ENCODE data around the gene MBTPS1. TPM values are rescaled to one million over a fixed set of nuclear protein-coding genes. Genes with fewer than 3 reads are reported as not detected.

MBTPS1 gene
- total RNA-seq, result 100 to 1,000 TPM in 2 of 3 donors, 10 to 100 TPM in 1; 85.2 to 124 (median 113) TPM
- total RNA-seq (2013), result 77.2 TPM

GRCh38 chr16:84116720-84117493 is at the start of gene MBTPS1:
MBTPS1 (minus strand) TSS chr16:84116942; CDS start chr16:84101783, 15,159 bp downstream.
- peak within 1 kb of the TSS; percentile 91 to 92 for H3K27ac Mint-ChIP-seq
- H3K9me3 Mint-ChIP-seq, result no peaks in the 10 kb centered on the region
- Histone ChIP-seq H3K27ac (ENCODE audit: low read length) (peak within 1 kb of the TSS; percentile 89), H3K4me1 (ENCODE audit: control insufficient read depth, insufficient read depth, low read length) (peaks cover 23% of the 10 kb centered on the region), H3K4me3 (ENCODE audit: low read length) (peak within 1 kb of the TSS; percentile 99), H3K27me3 (ENCODE audit: control insufficient read depth, insufficient read depth, low read length) (no peaks in the 10 kb centered on the region), H3K36me3 (ENCODE audit: control insufficient read depth, insufficient read depth, low read length) (no peaks in the 10 kb centered on the region), H3K9me3 (ENCODE audit: control insufficient read depth, insufficient read depth, low read length) (no peaks in the 10 kb centered on the region)
- peak; percentile 16 for TF ChIP-seq CTCF (IDR thresholded peaks at IDR 0.05)
- H3K27me3 Mint-ChIP-seq (ENCODE audit: low read depth in 2 of 2), result no peaks in the 10 kb centered on the region
- no peaks in the 10 kb centered on the region for H3K36me3 Mint-ChIP-seq
- WGBS (ENCODE audit: insufficient coverage), result under 1% methylated on average over 94 of the region's 94 CpGs
- intact Hi-C loops (cut with micrococcal nuclease), result loop anchor here (1.0 to 2.0 kb wide), 2 partner anchors 28 to 70 kb away; partner anchors contain the start of genes DNAAF1, HSDL1 and TAF1C
- peak; percentile 99 for DNase-seq
- peaks cover 13 to 17% of the 10 kb centered on the region in 2 donors for H3K4me1 Mint-ChIP-seq
- ATAC-seq, result peak; percentile 90 to 98 (median 92)
- H3K4me3 Mint-ChIP-seq, result peak within 1 kb of the TSS; percentile 93

- H3K9me3 ChIP-seq (ENCODE audit: control insufficient read depth, insufficient read depth, low read length), result no peaks in the 10 kb centered on the region
- H3K27me3 ChIP-seq (ENCODE audit: control insufficient read depth, insufficient read depth, low read length), result no peaks in the 10 kb centered on the region
- H3K4me1 Mint-ChIP-seq, result no peaks in the 10 kb centered on the region
- H3K9me3 Mint-ChIP-seq, result no peaks in the 10 kb centered on the region
- ATAC-seq (no peak), DNase-seq (no peak)
- H3K36me3 ChIP-seq (ENCODE audit: control insufficient read depth, insufficient read depth, low read length), result no peaks in the 10 kb centered on the region
- no peak overlapping the region for H3K4me3 Mint-ChIP-seq
- H3K4me1 ChIP-seq (ENCODE audit: control insufficient read depth, insufficient read depth, low read length), result no peaks in the 10 kb centered on the region
- no peak for TF ChIP-seq CTCF (IDR thresholded peaks at IDR 0.05)
- H3K4me3 ChIP-seq (ENCODE audit: low read length), result no peak overlapping the region
- intact Hi-C loops (cut with micrococcal nuclease), result no loop called here
- no peak overlapping the region for H3K27ac ChIP-seq (ENCODE audit: low read length)
- 95% methylated on average over 7 of the region's 7 CpGs for WGBS (ENCODE audit: insufficient coverage)
- H3K27me3 Mint-ChIP-seq (ENCODE audit: low read depth in 2 of 2), result peaks cover 21 to 33% of the 10 kb centered on the region in 2 donors
- no peak overlapping the region for H3K27ac Mint-ChIP-seq
- no peaks in the 10 kb centered on the region for H3K36me3 Mint-ChIP-seq
Measured at GRCh38 chr16:84165746-84166145, 49.0 kb upstream of the MBTPS1 start.

- 57% methylated on average over 3 of the region's 3 CpGs for WGBS (ENCODE audit: insufficient coverage)
Measured at GRCh38 chr16:84161801-84162200, 45.1 kb upstream of the MBTPS1 start.

More at GRCh38 chr16:84161801-84162200, 45.1 kb upstream of the MBTPS1 start:
- H3K36me3 ChIP-seq (ENCODE audit: control insufficient read depth, insufficient read depth, low read length), result no peaks in the 10 kb centered on the region
- intact Hi-C loops (cut with micrococcal nuclease), result no loop called here
- peaks cover 21 to 49% of the 10 kb centered on the region in 2 donors for H3K27me3 Mint-ChIP-seq (ENCODE audit: low read depth in 2 of 2)
- no peak overlapping the region for H3K27ac ChIP-seq (ENCODE audit: low read length)
- no peak overlapping the region for H3K27ac Mint-ChIP-seq
- no peak for ATAC-seq
- no peaks in the 10 kb centered on the region for H3K4me1 Mint-ChIP-seq
- H3K9me3 Mint-ChIP-seq, result no peaks in the 10 kb centered on the region
- TF ChIP-seq CTCF (IDR thresholded peaks at IDR 0.05), result no peak
- no peak overlapping the region for H3K4me3 Mint-ChIP-seq
- no peaks in the 10 kb centered on the region for H3K36me3 Mint-ChIP-seq
- no peaks in the 10 kb centered on the region for H3K9me3 ChIP-seq (ENCODE audit: control insufficient read depth, insufficient read depth, low read length)
- H3K4me3 ChIP-seq (ENCODE audit: low read length), result no peak overlapping the region
- no peak for DNase-seq
- H3K4me1 ChIP-seq (ENCODE audit: control insufficient read depth, insufficient read depth, low read length), result no peaks in the 10 kb centered on the region
- no peaks in the 10 kb centered on the region for H3K27me3 ChIP-seq (ENCODE audit: control insufficient read depth, insufficient read depth, low read length)

All from natural killer cell (primary cell).